EH (cell line): ENCODE results near the gene E2F7.
"Not testable (repeated sequence)": the region's sequence is repeated elsewhere in the genome, so short reads cannot be mapped to it uniquely, and the experiment has no call there.

Experiments used
- DNase-seq: peaks from one replicate; pipeline ENCODE4 v3.0.0-alpha.2; 2015; ENCODE audit warnings: low read depth

Gene E2F7

GRCh38 chr12:77065361-77066204 is at the start of gene E2F7:
E2F7 (minus strand) TSS chr12:77065569; CDS start chr12:77064635, 934 bp downstream.
- peak; percentile 91 for DNase-seq

GRCh38 chr12:77113971-77114370 is 48.6 kb upstream of the E2F7 start:
- peak; percentile 41 for DNase-seq

- no peak for DNase-seq
Observed at GRCh38 chr12:77108707-77109106, 43.3 kb upstream of the E2F7 start.

GRCh38 chr12:77107121-77107520 is 41.8 kb upstream of the E2F7 start:
- no peak for DNase-seq

GRCh38 chr12:77104792-77105191 is 39.4 kb upstream of the E2F7 start:
- DNase-seq, result peak; percentile 55

GRCh38 chr12:77104286-77104685 is 38.9 kb upstream of the E2F7 start:
- peak; percentile 30 for DNase-seq

GRCh38 chr12:77102691-77103090 is 37.3 kb upstream of the E2F7 start:
- peak; percentile 85 for DNase-seq

- DNase-seq, result peak; percentile 27
Observed at GRCh38 chr12:77102123-77102522, 36.8 kb upstream of the E2F7 start.

- DNase-seq, result no peak
Observed at GRCh38 chr12:77099799-77100198, 34.4 kb upstream of the E2F7 start.

GRCh38 chr12:77097846-77098245 is 32.5 kb upstream of the E2F7 start:
- DNase-seq, result no peak

- DNase-seq, result not testable (repeated sequence)
Observed at GRCh38 chr12:77092227-77092626, 26.9 kb upstream of the E2F7 start.

- no peak for DNase-seq
Observed at GRCh38 chr12:77089686-77090220, 24.4 kb upstream of the E2F7 start.

- DNase-seq, result peak; percentile 68
Observed at GRCh38 chr12:77087427-77087826, 22.1 kb upstream of the E2F7 start.

- DNase-seq, result no peak
Observed at GRCh38 chr12:77082021-77082420, 16.7 kb upstream of the E2F7 start.

- DNase-seq, result no peak
Observed at GRCh38 chr12:77079631-77080030, 14.3 kb upstream of the E2F7 start.

- DNase-seq, result no peak
Observed at GRCh38 chr12:77078231-77078630, 12.9 kb upstream of the E2F7 start.

- no peak for DNase-seq
Observed at GRCh38 chr12:77076886-77077285, 11.5 kb upstream of the E2F7 start.

GRCh38 chr12:77073894-77074293 is 8.5 kb upstream of the E2F7 start:
- DNase-seq, result not testable (repeated sequence)

- DNase-seq, result peak; percentile 54
Observed at GRCh38 chr12:77072833-77073495, 7.6 kb upstream of the E2F7 start.

- peak; percentile 35 for DNase-seq
Observed at GRCh38 chr12:77070800-77071449, 5.6 kb upstream of the E2F7 start.

- no peak for DNase-seq
Observed at GRCh38 chr12:77070382-77070781, 5.0 kb upstream of the E2F7 start.

- no peak for DNase-seq
Observed at GRCh38 chr12:77064896-77065360, 441 bp downstream of the E2F7 start.
